GM12873 (cell line): Measurements from ENCODE around the gene GRIA4.

ENCODE experiments used
- TF ChIP-seq, protein P1 (sequence below): IDR thresholded peaks from 2 replicates; pipeline ENCODE4 v1.5.1; 2012; ENCODE audit warnings: low read depth, mild to moderate bottlenecking, moderate library complexity, low read length, control low read depth; ENCODE audit not compliant: insufficient read depth; ENCODE audit errors: missing control alignments

GRIA4 gene

DNA sequence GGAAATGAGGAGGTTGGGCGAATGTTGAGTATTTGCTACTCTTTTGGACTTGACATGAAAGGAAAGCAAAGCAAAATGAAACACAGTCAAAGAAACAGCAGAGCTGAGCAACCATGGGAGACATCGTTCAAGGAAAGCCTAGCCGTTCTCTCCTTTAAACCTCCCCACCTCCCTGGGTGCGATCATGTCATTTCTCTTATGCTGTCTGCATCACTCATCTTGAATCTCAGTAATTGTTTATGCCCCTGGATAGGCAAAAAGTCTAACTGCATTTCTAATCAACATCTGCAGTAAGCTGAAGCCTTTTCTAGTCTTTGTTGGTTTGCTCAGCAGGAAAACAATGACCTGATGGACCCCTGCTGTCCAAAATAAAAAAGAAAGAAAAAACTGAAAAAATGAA is 305.1 kb downstream of the GRIA4 start:
- TF ChIP-seq, protein P1, sequence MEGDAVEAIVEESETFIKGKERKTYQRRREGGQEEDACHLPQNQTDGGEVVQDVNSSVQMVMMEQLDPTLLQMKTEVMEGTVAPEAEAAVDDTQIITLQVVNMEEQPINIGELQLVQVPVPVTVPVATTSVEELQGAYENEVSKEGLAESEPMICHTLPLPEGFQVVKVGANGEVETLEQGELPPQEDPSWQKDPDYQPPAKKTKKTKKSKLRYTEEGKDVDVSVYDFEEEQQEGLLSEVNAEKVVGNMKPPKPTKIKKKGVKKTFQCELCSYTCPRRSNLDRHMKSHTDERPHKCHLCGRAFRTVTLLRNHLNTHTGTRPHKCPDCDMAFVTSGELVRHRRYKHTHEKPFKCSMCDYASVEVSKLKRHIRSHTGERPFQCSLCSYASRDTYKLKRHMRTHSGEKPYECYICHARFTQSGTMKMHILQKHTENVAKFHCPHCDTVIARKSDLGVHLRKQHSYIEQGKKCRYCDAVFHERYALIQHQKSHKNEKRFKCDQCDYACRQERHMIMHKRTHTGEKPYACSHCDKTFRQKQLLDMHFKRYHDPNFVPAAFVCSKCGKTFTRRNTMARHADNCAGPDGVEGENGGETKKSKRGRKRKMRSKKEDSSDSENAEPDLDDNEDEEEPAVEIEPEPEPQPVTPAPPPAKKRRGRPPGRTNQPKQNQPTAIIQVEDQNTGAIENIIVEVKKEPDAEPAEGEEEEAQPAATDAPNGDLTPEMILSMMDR, result no peak

DNA sequence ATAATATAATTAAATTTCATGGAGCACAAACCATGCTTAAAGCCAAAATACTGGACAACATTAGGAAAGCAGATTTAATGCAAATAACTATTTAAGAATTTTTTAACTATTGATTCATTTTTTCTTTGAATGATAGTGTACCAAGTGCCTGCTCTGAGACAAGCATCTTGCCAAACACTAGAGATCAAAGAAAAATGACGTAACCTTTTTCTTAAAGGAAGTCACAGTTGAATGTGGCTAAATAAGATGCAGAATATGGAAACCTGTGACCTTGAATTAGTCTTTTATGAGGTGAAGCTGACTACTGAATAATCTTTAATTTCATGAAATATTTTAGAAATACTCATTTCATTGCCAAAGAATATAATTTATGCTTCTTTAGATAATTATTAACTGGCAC is 308.2 kb downstream of the GRIA4 start:
- TF ChIP-seq, protein P1, result no peak

DNA sequence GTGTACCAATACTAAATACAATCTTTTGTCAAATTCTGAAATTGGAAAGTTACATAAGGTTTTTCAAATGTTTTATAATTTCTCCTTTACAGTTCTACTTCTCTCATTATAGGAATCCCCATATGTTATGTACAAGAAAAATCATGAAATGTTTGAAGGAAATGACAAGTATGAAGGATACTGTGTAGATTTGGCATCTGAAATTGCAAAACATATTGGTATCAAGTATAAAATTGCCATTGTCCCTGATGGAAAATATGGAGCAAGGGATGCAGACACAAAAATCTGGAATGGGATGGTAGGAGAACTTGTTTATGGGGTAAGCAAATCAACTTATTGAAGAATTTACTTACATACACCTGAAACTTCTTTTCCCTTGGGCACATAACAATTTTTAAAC is 308.7 kb downstream of the GRIA4 start:
- TF ChIP-seq, protein P1, result no peak

DNA sequence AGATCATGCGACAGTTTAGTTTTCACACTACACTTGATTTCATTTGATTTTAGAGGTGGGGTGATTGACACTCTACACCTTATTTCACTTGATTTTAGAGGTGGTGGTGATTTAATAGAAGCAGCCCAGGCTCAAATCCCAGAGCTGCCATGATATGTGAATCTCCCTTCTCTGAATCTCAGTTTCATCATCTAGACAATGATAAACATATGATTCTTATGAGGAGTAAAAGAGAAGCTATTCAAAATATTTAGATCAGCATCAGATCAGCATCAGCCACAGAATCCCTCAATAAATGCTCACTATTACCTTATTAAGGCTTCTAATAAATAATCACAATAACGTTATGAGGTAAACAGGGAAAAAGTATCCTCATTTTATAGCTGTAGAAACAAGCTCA is 313.4 kb downstream of the GRIA4 start:
- TF ChIP-seq, protein P1, result no peak

DNA sequence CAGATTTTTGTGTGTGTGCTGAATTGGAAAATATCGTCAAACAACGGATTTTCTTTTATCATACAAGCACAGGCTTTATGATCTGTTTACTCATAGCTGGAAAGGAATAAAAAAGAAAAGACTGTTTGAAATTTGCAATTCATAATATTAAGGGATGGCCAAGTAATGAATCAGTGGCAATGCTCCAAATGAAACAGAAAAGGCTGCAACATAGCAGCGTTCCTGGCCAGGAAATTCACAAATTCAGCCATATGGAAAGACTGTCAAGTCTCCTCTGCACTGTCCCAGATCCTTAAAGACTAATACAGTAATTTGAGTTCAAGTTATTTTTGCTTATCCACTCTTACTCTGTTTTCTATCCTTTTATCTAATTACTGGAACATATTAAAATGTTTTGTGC is 313.9 kb downstream of the GRIA4 start:
- TF ChIP-seq, protein P1, result no peak

DNA sequence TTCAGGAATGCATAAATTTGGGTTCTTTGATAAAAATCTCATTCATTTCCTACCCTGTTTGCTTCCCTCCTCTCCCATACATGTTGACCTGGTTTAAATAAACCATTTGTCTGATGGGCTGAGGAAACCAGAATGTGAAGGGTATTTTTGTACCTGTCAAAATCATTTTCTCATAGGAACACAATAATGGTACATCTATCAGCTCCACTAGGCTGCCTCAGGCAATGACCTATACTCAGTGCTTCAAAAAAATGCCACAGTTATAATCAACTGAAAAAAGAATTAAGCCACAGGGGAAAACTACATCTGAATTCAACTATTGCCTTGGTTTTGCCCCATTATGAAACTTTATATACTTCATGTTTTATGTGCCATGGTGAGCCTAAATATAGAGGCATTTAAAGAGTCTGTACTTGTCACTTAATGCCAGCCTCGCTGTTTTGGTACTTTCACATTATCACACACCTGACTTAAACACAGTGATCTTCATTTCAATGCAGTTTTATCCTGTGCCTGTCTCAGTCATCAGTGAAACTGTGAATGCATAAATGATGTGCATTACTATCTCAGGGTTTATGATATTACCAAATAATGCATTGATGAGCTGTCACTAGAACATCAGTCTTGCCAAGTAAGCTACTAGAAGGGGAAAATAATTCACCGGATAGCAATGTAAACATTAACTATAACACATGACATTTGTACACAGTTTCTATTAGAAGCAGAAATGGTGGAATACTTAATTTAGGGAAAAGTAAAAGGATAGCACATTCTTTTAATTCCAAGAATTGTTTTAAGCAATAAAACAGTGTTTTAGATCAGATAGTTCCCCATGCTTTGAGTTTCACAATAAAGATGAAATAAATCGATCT is 319.4 kb downstream of the GRIA4 start:
- TF ChIP-seq, protein P1, result no peak

DNA sequence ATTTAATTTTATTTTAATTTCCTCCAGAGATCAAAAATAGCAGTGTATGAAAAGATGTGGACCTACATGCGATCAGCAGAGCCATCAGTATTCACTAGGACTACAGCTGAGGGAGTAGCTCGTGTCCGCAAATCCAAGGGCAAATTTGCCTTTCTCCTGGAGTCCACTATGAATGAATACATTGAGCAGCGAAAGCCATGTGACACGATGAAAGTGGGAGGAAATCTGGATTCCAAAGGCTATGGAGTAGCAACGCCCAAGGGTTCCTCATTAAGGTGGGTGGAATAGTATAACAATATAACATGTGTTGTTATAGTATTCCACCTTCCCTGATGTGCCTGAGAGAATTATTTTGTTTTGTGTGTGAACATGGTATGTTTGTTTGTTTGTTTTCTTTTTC is 323.8 kb downstream of the GRIA4 start:
- TF ChIP-seq, protein P1, result no peak
